ENCODE measurements around the gene E2F1.

E2F1 gene

DNA sequence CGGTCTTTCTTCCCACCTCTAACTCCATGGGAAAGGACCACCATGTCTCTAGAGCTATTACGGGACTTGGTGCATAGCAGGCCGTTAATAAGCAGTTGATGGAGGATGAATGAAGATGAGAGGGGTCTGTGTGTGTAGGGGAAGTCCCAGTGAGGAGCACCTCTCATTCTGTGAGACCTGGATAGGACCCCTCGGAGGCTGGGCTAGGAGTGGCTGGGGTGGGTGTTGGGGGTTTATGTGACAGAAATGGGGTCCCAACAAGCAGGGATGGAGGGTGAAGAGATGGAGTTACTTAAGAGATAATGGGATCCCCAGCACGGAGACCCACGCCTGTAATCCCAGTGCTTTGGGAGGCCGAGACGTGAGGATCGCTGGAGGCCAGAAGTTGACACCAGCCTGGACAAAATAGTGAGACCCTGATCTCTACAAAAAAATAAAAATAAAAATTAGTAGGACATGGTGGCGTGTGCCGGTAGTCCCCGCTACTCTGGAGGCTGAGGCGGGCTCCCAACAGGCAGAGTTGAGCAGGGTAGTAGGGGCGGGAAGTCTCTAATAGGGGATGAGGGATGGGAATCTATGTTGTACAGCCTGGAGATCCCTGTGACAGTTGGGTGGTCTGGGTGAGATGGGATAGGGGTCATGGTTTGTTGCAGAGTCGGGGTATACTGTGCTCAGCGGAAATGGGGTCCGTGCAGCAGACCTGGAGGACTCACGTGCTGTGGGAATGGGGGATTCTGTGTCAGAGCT, 44.9 kb upstream of the E2F1 start:
- DNase-seq (ENCODE audit: low read depth), result no peak
- TF ChIP-seq POLR2A (IDR thresholded peaks at IDR 0.05; ENCODE audit: extremely low read depth, insufficient read length), result no peak
- TF ChIP-seq, protein P1, sequence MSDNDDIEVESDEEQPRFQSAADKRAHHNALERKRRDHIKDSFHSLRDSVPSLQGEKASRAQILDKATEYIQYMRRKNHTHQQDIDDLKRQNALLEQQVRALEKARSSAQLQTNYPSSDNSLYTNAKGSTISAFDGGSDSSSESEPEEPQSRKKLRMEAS (IDR thresholded peaks at IDR 0.05; ENCODE audit: low read depth, low read length), result no peak
- no peak for TF ChIP-seq MYC (IDR thresholded peaks at IDR 0.05; ENCODE audit: low read depth, low read length)
- TF ChIP-seq, protein P2, sequence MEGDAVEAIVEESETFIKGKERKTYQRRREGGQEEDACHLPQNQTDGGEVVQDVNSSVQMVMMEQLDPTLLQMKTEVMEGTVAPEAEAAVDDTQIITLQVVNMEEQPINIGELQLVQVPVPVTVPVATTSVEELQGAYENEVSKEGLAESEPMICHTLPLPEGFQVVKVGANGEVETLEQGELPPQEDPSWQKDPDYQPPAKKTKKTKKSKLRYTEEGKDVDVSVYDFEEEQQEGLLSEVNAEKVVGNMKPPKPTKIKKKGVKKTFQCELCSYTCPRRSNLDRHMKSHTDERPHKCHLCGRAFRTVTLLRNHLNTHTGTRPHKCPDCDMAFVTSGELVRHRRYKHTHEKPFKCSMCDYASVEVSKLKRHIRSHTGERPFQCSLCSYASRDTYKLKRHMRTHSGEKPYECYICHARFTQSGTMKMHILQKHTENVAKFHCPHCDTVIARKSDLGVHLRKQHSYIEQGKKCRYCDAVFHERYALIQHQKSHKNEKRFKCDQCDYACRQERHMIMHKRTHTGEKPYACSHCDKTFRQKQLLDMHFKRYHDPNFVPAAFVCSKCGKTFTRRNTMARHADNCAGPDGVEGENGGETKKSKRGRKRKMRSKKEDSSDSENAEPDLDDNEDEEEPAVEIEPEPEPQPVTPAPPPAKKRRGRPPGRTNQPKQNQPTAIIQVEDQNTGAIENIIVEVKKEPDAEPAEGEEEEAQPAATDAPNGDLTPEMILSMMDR (IDR thresholded peaks at IDR 0.05; ENCODE audit: low read depth, low read length), result no peak
- H3K4me3 ChIP-seq (ENCODE audit: low read depth, low read length), result peak overlapping the region; percentile 43

DNA sequence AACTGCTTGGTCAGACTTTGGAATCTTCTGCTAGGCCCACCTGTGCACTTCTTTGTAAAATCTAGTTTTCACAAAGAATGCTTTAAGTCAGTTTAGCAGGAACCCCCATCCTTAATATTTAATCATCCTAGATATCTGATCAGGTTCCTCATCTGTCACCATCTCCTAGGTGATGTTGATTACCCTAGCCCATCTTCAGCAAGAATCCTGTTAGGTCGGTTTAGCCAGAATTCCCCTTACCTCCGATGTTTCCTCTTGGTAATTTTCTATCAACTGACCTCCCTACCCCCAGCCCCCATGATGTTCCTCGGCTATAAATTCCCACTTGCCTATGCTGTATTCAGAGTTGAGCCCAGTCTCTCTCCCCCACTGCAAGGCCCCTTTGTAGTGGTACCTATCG, 42.9 kb upstream of the E2F1 start:
- H3K4me3 ChIP-seq (ENCODE audit: low read depth, low read length), result no peak overlapping the region
- TF ChIP-seq MYC (IDR thresholded peaks at IDR 0.05; ENCODE audit: low read depth, low read length) (no peak), POLR2A (IDR thresholded peaks at IDR 0.05; ENCODE audit: extremely low read depth, insufficient read length) (no peak)
- TF ChIP-seq, protein P2 (IDR thresholded peaks at IDR 0.05; ENCODE audit: low read depth, low read length), result no peak
- DNase-seq (ENCODE audit: low read depth), result no peak

DNA sequence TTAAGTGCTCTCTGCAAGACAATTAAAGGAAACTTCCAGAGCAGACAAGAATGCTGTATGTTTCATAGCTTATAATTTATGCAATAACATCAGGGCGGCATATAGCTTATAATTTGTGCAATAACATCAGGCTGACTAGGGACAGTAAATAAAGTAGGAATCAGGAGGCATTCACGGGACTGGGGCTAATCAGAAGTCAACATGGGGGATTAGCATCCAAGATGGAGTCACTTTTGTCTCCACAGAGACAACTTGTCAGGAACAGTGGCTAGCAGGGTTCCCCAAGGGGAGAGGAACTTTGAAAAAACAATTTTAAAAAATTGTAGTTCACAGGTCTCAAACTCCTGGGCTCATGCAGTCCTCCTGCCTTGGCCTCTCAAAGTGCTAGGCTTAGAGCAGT, 42.3 kb upstream of the E2F1 start:
- TF ChIP-seq, protein P1 (IDR thresholded peaks at IDR 0.05; ENCODE audit: low read depth, low read length), result no peak
- TF ChIP-seq, protein P2 (IDR thresholded peaks at IDR 0.05; ENCODE audit: low read depth, low read length), result no peak
- no peak for TF ChIP-seq MYC (IDR thresholded peaks at IDR 0.05; ENCODE audit: low read depth, low read length)
- no peak for TF ChIP-seq POLR2A (IDR thresholded peaks at IDR 0.05; ENCODE audit: extremely low read depth, insufficient read length)
- H3K4me3 ChIP-seq (ENCODE audit: low read depth, low read length), result no peak overlapping the region
- no peak for DNase-seq (ENCODE audit: low read depth)

DNA sequence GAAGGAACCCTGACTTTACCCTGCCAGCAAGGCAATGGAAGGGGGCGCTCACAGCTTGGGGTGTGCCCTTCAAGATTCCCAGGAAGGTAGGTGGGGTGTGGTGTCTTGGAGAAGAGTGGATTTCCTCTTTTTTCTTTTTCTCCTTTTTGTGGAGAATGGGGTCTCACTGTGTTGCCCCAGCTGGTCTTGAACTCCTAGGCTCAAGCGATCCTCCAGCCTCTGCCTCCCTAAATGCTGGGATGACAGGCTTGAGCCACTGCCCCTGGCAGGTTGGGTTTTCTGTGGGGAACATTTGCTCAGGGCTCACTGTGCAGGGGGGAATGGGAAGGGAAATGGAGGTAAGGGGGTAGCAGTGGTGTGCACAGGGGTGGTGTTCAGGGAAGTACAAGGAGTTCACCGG, 41.6 kb upstream of the E2F1 start:
- H3K4me3 ChIP-seq (ENCODE audit: low read depth, low read length), result no peak overlapping the region
- DNase-seq (ENCODE audit: low read depth), result no peak
- TF ChIP-seq MYC (IDR thresholded peaks at IDR 0.05; ENCODE audit: low read depth, low read length), result no peak
- TF ChIP-seq POLR2A (IDR thresholded peaks at IDR 0.05; ENCODE audit: extremely low read depth, insufficient read length), result no peak
- TF ChIP-seq, protein P2 (IDR thresholded peaks at IDR 0.05; ENCODE audit: low read depth, low read length), result no peak
- TF ChIP-seq, protein P1 (IDR thresholded peaks at IDR 0.05; ENCODE audit: low read depth, low read length), result no peak

DNA sequence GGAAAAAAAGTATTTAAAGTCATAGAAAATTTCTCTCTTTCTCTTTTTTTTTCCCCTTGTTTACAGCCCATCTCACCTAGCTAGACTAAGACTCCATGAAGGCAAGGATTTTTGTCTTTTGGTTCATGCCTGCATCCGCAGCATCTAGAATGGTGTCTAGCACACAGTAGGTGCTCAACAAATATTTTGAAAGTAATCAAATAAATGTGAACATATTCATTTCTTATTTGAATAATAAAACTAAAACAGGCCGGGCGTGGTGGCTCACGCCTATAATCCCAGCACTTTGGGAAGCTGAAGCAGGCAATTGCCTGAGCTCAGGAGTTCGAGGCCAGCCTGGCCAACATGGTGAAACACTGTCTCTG, 40.9 kb upstream of the E2F1 start:
- H3K4me3 ChIP-seq (ENCODE audit: low read depth, low read length), result no peak overlapping the region
- DNase-seq (ENCODE audit: low read depth), result no peak
- TF ChIP-seq, protein P2 (IDR thresholded peaks at IDR 0.05; ENCODE audit: low read depth, low read length), result no peak
- TF ChIP-seq, protein P1 (IDR thresholded peaks at IDR 0.05; ENCODE audit: low read depth, low read length), result no peak
- TF ChIP-seq POLR2A (IDR thresholded peaks at IDR 0.05; ENCODE audit: extremely low read depth, insufficient read length), result no peak

Data from NB4 (cell line).